Non-pigmented ciliary epithelial cell (primary cell): ENCODE data around the gene AKT1S1.
A peak's percentile ranks its signal among the peaks of the same experiment; 100 is the strongest.

Experiments used
- DNase-seq: peaks from one replicate; pipeline ENCODE4 v3.0.0-alpha.2; 2010; ENCODE audit warnings: low read depth

Gene AKT1S1

DNA sequence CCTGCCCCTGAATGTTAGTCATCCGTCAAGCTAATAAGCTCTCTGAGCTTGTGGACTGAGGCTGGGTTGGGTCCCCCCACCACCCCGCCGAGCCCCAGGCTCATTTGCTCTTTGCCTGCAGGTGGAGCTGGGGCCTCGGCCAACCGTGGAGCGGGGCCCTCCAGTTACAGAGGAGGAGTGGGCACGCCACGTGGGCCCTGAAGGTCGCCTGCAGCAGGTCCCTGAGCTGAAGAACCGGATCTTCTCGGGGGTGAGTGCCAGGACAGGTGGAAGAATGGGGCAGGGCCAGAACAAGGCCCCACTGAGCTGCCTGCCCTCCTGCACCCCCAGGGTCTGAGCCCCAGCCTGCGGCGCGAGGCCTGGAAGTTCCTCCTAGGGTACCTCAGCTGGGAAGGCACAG lies 5.5 kb upstream of the AKT1S1 start:
- DNase-seq, result no peak

DNA sequence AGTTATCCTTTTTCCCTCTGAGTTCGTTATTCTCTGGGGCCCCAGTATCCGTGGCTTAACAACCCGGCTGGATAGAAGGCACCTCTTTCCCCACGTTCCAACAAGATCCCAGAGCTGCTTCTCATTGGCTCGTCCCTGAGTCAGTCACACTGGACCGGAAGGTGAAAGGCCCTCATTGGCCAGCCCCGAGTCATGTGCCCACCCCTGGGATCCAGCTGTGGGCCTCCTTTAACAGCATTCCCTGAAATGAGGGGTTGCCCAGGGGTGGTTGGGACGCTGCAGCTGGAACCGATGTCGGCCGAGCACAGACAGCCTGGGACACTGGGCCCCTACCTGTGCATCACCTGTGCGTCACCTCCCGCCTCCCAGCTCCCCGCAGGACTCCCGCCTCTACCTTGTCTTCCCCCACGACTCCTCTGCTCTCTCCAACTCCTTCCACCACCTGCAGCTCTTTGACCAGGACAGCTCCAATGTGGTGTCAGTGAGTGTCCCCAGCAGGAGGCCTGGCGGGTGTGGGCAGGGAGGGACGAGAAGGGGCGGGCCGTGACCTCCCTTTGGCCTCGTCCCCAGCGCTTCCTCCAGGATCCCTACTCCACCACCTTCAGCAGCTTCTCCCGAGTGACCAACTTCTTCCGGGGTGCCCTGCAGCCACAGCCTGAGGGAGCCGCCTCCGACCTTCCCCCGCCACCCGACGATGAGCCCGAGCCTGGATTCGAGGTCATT lies 4.7 kb upstream of the AKT1S1 start:
- no peak for DNase-seq

DNA sequence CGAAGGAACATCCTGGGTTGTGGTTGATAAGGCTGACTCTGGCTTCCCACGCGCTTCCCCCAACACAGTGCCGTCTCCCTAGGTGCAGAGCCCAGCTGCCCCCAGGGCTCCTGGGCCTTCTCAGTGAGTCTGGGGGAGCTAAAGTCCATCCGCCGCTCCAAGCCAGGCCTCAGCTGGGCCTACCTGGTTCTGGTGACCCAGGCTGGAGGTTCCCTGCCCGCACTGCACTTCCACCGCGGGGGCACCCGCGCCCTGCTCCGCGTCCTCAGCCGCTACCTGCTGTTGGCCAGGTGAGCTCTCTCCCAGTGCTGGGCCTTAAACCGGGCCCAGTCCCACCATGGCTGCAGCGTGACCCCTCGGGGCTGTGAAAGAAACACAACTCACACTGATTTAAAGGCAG lies 4.0 kb upstream of the AKT1S1 start:
- no peak for DNase-seq

DNA sequence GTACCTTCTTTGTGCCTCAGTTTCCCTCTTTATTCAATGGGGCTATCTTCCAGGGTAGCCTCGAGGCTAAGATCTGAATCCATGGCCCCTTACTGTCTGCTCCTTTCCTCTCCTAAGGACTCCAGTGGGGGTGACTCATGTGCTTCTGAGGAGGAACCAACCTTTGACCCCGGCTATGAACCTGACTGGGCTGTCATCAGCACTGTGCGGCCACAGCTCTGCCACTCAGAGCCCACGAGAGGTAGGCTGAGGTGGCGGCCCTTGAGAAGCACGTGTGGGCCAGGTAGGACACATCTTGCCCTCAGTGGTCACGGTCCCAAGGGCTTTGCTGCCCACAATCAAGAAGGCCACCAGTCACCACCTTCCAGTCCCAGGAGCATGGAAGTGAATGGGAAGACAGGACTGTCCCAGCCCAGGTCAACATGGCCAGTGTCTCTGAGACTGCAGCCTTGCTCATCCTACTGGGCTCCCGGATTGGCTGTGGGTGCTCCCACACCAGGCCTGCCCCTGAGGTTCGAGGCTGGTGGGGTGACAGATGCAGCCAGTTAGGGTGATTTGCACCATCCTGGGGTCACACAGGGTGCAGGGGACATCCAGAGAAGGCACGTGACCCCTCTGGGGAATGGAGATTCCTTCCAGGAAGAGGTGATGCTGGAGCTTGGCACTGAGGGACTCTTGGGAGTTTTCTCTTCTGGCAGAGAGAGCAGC lies 3.2 kb upstream of the AKT1S1 start:
- DNase-seq, result no peak

DNA sequence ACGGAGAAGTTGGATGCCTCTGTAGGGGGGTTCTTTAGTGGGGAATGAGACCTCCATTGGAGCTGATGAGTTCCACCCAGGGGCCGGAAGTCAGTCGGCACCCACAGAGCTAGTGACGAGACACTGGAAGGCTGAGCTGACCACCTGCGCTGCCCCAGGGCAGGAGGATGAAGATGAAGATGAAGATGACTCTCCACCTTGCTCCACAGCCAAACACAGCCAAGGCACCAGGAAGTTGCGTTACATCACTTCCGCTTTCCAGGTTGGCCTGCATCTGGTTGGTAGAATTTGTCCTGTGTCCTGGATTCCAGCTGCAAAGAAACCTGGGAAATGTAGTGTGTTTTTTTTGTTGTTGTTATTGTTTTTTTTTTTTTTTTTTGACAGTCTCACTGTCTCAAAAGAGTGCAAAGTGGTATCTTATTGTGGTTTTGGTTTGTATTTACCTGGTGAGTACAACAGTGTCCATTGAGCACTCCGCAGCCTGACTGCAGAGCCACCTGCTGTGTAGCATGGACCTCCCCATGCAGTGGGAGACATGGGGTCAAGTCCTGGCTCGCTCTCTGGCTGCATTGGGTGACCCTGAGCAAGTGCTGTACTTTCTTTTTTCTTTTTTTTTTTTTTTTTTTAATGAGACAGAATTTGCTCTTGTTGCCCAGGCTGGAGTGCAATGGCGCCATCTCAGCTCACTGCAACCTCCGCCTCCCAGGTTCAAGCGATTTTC lies 2.2 kb upstream of the AKT1S1 start:
- DNase-seq, result no peak

DNA sequence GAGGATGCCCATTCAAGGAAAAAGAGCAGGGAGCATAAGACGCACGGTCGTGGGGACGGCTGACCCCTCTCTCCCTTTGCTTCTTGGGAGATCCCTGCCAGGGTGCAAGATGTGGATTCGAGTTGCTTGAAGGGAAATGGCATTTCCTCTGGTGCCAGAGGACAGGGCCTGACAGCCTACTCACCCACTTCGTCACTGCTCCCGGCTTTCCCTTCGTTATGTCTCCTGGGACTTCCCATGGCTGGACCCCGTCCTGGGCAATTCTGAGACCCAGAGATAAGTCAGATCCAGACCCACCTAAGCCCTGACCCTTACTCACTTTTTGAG lies 1.6 kb upstream of the AKT1S1 start:
- no peak for DNase-seq

DNA sequence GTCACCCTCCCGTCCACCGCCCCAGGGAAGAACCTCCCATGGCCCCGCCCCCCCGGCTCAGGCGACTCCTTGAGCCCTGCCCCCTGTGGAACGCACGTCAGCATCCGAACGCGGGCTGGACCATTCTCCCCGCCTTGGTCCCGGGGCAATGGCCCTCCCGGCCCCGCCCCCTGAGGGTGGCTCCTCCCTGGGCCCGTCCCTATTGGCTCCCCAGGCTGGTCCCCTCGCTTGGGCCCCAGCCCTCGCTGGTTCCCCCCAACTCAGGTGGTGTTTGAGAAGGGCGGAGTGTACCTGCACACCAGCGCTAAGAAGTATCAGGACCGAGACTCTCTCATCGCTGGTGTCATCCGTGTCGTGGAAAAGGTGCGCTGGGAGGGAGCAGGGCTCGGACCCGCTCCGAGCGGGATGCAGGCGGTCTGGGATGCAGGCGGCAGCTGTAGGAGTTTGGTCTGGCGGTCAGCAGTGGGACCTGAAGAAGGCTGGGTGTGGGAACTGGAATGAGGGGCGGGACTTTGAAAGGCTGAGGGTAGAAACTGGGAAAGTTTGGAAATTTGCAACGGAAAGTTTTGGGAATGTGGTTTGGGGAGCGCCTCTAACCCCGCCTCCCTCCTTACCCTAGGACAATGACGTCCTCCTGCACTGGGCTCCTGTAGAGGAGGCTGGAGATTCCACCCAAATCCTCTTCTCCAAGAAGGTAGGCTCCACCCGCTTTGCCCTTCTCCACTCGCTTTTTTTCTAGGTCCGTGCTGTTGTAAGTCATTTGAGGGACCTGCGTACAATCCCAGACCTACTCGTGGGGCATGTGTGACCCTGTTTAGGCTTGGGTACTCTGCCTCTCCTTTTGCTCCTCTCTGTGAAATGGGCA lies 956 bp upstream of the AKT1S1 start:
- peak; percentile 82 for DNase-seq

DNA sequence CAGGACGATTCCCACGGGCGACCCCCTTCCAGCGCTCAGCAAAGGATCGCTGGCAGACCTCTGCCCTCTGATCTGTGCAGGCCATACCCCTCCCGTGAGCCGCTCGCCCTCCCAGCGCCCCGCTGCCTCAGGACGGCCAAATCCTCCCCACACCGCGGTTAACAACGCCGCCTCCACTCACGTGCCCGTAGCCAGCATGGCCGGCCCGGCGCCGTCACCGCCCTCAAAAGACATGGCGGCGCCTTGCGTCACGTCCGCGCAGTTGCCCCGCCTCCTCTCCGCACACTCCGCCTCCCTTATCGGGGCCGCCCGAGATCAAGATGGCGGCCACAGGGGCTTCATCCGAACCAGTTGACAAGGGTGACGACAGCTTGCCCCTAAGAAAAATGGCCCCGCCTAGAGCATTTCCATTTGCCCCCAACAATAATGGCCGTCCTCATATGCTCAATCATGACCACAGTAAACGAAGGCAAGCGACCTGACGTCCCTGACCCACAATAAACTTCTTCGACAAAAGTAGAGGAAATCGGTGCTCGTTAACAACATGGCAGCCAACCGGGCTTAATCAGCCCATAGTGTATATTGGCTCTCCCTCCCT lies 634 bp downstream of the AKT1S1 start:
- peak; percentile 97 for DNase-seq

DNA sequence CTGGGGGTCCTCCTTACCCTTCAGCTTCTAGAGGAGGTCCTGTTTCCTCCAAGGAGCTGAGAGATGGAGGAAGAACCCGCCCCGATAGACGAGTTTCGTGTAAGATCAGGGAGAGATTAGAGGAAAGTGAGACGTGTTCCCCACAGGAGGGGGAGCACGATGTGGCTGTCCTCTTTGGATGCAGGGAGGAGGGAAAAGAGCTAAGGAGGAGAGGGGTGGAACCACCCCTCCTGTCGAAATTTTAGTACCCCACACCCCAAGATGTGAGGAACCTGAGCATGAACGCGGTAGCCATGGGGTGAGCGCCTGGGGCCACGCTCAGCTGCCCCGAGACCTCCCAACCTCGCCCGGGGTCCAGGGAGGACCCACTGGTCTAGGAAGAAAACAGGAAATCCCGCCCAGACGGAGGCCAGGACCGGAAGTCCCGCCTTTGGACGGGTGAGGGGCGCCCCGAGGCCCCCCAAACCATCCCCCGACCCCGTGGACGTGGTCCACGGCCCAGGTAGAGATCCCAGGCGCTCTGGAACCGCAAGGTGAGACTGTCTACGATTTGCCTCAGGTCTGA lies 1.2 kb downstream of the AKT1S1 start:
- no peak for DNase-seq

DNA sequence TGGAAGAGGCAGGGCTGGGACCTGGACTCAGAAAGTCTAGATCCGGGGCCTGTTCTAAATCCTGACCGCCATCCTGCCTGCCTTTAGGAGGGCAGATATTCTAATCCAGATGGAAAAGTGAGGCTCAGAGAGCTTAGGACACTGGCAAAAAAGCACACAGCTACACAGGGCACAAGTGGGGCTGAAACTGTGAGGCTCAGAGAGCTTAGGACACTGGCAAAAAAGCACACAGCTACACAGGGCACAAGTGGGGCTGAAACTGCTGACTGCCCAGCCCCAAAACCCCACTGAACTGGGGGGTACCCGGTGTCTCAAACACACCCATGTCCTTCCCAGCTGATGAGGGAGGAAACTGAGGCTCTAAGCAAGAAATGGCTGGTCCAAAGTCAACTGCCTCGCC lies 2.0 kb downstream of the AKT1S1 start:
- no peak for DNase-seq

DNA sequence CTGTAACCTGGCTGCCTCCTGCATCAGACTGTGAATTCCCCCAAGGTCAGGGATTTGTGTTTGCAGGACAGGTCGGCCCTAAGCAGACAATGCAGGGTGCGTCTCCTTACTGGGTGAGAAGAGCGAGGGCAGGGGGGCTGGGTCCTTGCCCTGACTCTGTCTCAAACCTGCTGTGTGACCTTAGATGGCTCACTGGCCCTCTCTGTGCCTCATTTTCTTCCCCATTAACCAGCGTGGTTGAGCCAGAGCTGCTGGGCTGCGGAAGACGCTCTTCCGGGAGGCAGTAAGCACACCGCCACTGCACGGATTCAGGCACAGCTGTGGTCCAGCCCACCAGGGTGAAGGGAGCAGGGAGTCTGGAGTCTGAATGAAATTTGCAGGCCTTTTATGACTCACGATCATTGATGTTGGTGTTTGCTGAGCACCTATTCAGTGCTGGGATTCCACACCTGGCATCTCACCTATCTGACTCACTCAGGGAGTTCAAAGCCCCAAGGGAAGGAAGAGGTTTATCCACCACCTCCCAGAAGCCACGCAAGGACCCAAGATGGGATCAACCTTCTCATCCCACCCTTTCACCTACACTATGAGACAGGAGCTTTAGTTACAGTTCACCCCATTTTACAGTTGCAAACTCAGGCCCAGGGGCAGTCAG lies 2.5 kb downstream of the AKT1S1 start:
- no peak for DNase-seq

DNA sequence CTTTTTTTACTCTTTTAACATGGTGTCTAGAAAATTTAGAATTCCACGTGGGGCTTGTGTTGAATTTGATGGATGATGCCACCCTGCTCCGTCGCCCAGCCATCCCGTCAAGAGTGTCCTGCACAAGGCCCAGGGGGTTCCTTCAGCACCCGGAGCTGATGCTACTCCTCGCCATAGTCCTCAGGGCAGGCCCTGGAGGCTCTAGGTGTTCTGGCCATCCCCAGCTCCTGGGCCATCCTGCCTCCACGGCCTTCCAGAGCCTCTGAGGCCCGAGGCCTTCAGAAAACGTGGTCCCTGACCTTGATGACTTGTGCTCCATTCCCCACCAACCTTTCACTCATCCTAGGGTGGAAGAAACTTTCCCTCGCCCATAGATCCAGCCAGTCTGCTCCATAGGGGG lies 3.3 kb downstream of the AKT1S1 start:
- no peak for DNase-seq

DNA sequence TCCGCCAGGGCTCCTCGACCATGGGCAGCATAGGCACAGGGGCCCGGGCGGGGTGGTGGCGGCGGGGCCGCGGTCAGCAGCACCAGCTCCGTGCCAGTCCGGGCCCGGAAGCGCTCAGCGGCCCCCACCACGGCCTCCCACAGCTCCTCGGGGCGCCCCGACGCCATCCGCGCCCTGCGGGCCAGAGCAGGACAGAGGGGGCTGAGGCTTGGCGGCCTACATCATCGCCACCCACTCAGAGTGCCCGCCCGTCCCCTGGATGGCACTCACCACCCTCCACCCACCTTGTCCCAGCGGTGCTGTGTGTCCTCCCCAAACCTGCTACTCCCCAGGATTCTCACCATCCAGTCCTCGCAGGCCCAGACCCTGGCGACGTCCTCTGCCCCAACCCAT lies 4.0 kb downstream of the AKT1S1 start:
- DNase-seq, result no peak

DNA sequence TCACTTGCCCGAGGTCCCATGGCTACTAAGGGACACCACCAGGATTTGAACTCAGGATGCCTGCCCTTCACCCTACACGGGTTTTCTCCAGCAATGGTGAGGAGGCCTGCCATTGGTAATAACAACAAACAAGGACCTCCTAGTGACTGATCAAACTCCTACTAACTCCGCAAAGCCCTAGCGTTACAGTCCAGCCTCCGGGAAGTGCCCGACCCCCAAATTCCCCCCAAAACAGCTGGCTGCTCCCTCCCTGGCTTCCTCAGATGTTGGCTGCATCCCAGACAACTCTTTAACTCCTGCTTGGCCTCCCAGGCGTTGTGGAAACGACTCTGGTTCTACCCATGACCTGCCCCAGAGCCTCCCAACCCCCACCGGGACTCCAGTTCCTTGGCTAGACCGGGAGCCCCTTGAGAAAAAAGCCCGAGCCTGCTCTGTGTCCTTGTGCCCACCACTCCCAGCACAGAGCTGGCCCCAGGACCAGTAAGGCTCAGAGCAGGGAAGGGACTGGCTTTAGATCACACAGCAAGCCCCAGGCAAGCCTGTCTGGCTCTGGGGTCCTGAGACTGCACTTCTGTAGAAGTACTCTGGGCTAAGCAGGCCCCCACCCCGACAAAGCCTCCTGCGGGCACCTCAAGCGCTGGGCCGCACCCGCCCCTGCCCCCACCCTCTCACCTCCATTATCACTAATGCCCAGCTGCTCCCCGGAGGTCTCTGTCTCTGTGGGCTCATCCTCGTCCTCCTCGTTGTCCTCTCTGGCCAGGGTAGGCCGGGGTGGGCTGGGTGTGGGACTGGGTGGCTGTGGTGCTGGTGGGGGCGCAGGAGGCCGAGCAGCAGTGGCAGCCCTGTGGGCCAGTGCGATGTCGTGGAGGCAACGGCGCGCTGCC lies 4.7 kb downstream of the AKT1S1 start:
- DNase-seq, result no peak

DNA sequence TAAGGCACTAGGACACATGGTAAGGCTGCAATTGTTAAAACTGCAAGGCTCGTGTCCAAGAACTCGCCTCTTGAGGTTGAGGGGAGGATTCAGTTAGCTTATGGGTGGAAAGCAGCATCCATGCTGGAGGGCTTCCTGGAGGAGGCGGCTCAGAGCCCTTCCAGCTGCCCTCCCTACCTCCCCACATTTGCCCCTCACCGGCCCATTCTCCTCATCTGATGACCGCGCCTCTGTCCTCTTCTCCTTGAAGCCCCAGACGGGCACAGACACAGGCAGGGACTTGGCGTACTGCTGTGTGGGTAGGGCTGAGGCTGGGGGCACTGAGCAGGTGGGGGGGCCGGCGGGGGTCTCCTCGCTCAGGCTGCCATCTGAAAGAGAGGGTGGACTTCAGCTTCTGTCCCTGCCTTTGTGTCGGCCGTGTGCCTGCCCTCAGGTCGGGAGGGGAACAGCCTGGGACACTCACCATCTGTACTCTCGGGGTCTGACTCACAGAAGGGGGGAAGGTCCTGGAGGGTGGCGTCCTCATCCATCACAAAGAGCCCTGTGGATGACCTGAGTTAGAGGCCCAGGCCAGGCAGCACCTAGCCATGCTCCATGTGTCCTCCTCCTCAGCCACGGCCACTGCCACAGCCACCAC lies 5.7 kb downstream of the AKT1S1 start:
- no peak for DNase-seq

DNA sequence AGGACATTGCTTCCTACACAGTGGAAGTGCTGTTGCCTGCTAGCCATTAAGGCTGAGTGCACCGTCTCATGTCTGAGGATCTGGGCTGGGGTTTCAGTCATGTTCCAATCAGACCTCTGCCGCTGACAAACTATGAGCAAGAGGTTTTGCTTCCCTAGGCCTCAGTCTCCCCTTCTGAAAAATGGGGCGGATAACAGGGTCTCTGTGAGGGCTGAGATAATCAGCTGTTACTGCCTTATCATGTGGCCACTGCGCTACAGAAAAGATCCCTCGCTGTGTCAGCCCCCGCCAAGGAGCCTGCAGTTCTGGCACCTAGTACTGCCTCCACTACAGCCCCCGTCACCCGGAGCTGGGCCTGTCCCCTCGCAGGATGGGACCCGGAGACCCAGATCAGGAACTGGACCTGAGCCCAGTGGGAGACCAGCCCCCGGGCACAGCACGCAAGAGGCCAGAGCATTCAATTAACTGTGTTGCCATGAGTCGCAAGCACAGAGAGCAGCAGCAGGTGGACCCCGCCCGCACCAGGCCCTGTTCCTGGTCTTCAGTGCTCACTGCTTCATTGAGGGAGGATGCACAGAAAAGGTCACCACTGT lies 6.8 kb downstream of the AKT1S1 start:
- no peak for DNase-seq

DNA sequence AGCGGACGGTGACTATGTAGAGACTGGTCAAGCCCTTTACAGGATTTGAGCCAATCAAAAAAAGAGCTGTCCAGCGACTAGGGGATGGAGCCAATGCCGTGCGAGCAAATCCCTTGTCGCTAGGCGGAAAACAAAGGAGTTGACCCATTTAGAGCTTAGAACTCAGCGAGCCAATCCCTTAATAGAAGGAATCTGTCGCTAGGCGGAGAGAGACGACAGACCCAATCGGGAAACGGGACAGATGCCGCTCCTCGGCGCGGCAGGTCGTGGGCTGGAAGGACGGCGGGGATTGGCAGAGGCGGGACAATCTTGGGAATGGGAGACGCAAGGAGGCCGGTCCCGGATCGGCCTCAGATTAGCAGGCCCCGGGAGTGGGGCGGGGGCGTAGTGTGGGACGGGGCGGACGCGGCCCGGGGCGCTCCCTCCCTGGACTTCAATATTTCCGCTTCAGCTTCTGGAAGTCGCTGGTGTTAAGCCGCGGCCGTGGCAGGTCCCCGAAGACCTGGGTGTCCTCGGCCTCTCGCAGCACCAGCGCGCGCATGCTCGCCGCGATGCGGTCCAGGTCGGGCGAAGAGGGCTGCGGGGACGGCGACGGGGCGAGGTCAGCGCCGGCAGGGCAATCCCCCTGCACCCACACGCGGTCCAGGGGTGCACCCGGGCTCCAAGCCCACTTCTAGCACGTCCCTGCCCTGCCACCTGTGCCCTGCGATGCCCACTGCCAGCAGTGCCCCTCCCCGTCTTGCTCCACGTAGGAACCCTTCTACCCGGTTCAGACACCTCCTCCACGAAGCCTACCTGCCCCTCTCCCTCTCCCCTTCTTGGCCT lies 7.5 kb downstream of the AKT1S1 start:
- DNase-seq, result peak; percentile 100

DNA sequence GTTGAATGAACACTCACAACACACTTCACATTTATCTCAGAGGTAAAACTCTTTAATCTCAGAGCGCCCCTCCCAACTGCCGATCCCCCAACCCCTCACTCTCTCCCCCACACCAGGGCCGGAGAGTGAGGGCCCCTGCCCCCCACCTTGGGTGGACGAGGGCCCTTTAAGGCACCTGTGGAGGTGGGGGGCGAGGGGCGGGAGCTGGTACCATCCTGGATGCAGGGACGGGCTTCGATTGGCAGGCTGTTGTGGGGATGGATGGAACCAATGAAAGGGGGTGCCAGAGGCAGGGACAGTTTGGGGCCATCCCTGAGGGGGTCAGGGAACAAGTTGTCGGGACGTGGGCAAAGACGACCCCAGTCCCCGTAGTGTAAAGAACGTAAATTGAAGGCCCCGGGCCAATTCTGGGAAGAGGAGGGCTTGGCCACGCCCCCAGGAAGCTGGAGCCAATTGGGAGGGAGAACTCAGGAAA lies 8.1 kb downstream of the AKT1S1 start:
- DNase-seq, result no peak
